ENCODE data around the gene RAD9B. TPM values are rescaled to one million over a fixed set of nuclear protein-coding genes. Genes with fewer than 3 reads are reported as not detected.
"Not testable (repeated sequence)": the region's sequence is repeated elsewhere in the genome, so short reads cannot be mapped to it uniquely, and the experiment has no call there.

RAD9B gene
- total and polyA plus RNA-seq, 12 donors = 0.23 to 4.9 (median 1.00) TPM; not detected in 1

DNA sequence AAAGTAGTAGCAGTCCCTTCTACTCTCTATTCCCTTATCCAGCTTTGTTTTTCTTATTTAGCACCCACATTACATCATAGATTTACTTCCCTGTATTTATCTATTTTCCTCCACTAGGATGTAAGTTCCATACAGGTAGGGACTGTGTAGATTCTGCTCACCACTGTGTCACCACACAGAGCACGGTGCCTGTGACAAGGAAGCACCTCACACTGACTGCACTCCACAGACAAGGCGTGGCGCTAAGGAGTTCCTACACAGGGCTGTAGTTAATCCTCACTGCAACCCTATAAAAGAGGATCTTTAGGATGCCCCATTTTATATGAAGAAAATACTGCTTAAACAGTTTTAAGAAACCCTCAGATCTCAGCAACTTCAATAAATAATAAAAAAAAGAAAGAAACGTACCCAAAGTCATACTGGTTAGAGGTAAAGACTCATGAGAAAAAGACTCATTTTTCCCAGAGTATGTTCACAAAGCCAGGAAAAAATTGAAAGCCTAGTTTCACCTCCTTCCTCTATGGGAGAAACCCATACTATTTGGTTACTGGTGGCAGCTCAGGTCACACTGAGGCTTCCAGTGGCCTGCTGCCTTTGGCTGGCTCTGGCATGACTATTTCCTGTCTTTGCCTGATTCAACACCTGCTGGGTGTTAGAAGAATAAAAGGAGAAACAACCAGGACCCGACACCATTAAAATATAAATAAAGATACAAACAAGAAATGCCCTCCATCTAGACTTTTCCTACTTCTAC is 36.9 kb downstream of the RAD9B start:
- intact Hi-C loops (cut with DNase I) = loop anchor here in 2 of 10 donors (5.0 kb wide), 1 partner anchor 43 kb away; the partner anchor contains the start of gene PPTC7 (in 2 of the 2)
- ATAC-seq (no peak), DNase-seq (no peak)
- Histone ChIP-seq H3K4me3 (no peak overlapping the region), H3K27me3 (no peaks in the 10 kb centered on the region), H3K36me3 (peaks cover 0 to 88% (median 16%) of the 10 kb centered on the region in 9 donors), H3K27ac (peak overlapping the region; percentile 64 to 86 (median 81)), H3K9me3 (no peaks in the 10 kb centered on the region), H3K4me1 (peaks cover 12 to 80% (median 36%) of the 10 kb centered on the region in 9 donors)
- TF ChIP-seq, protein P1, sequence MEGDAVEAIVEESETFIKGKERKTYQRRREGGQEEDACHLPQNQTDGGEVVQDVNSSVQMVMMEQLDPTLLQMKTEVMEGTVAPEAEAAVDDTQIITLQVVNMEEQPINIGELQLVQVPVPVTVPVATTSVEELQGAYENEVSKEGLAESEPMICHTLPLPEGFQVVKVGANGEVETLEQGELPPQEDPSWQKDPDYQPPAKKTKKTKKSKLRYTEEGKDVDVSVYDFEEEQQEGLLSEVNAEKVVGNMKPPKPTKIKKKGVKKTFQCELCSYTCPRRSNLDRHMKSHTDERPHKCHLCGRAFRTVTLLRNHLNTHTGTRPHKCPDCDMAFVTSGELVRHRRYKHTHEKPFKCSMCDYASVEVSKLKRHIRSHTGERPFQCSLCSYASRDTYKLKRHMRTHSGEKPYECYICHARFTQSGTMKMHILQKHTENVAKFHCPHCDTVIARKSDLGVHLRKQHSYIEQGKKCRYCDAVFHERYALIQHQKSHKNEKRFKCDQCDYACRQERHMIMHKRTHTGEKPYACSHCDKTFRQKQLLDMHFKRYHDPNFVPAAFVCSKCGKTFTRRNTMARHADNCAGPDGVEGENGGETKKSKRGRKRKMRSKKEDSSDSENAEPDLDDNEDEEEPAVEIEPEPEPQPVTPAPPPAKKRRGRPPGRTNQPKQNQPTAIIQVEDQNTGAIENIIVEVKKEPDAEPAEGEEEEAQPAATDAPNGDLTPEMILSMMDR (IDR thresholded peaks at IDR 0.05) = no peak
- WGBS, 2 donors = 78 to 86% methylated on average over 5 of the region's 5 CpGs

DNA sequence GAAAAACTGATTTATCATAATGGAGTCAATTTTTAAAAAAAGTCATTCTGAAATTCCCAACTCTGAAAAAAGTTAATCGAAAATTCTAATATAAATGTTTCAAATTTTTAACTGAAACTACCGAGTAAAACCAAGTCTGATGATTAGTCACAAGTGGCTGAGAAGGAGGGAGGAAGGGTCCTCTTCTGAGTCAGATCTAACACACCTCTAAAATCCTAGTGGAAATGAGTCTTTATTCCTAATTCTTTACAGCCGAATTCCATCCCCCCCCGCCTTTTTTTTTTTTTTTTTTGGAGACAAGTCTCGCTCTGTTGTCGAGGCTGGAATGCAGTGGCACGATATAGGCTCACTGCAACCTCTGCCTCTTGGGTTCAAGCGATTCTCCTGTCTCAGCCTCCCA is 37.9 kb downstream of the RAD9B start:
- intact Hi-C loops (cut with DNase I) = loop anchor here in 1 of 10 donors (5.0 kb wide), 1 partner anchor 42 kb away; the partner anchor contains the start of gene PPTC7
- no peak overlapping the region for H3K4me3 ChIP-seq
- H3K36me3 ChIP-seq = peaks cover 0 to 86% (median 16%) of the 10 kb centered on the region in 9 donors

DNA sequence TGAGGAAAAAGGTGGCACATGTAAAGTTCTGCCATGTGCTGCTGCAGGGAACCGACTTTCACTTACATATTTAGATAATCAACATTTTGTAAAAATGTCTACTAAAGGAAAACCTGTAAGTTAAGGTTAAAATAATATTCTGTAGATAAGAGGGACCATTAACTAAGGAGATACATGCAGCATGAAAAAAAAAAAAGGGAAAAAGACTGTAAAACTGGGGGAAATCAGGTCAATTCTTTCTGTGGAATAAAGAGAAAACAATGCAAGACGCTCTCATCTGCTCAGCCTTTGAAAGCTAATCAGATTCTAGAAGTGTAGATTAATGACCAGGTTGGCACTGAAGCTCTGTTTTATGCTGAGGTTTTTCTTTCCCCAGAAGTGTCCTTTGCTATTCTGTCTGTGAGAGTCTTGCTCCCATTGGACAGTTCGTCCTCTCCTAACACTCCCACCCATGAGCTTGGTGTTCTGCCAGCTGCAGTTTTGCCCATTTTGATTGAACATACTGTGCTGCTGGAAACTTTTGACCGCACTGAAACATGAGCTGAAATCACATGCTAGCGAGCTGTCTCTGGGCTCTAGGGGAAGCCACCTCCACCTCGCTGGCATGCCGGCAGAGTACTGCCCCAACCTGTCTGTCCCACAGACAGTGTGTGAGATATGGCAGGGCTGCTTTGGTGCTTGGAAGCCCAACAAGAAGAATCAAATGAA is 41.3 kb downstream of the RAD9B start:
- H3K27me3 ChIP-seq = no peaks in the 10 kb centered on the region
- no peak overlapping the region for H3K4me3 ChIP-seq
- no peaks in the 10 kb centered on the region for H3K9me3 ChIP-seq
- ATAC-seq (peak; percentile 37 to 96 (median 85)), DNase-seq (peak; percentile 71 to 86)
- WGBS, 2 donors = 14 to 21% methylated on average over 7 of the region's 7 CpGs
- H3K27ac ChIP-seq = peak overlapping the region; percentile 35 to 83 (median 66)
- TF ChIP-seq, protein P1 (IDR thresholded peaks at IDR 0.05) = no peak
- peaks cover 0 to 60% (median 0%) of the 10 kb centered on the region in 9 donors for H3K36me3 ChIP-seq
- peaks cover 12 to 75% (median 53%) of the 10 kb centered on the region in 9 donors for H3K4me1 ChIP-seq
- intact Hi-C loops (cut with DNase I) = loop anchor here in 2 of 10 donors (2.0 to 5.0 kb wide), 2 partner anchors 39 kb away; partner anchors contain the start of gene PPTC7 (in 2 of the 2)

More for the DNA sequence above, 37.9 kb downstream of the RAD9B start:
- Histone ChIP-seq H3K4me1 (peaks cover 14 to 74% (median 44%) of the 10 kb centered on the region in 9 donors), H3K27me3 (no peaks in the 10 kb centered on the region), H3K9me3 (no peaks in the 10 kb centered on the region), H3K27ac (peak overlapping the region in 8 of 10 donors; percentile 38 to 86 (median 82))
- ATAC-seq (no peak), DNase-seq (no peak)
- TF ChIP-seq, protein P1 (IDR thresholded peaks at IDR 0.05) = no peak
- WGBS, 2 donors = 71 to 88% methylated on average over 8 of the region's 8 CpGs

DNA sequence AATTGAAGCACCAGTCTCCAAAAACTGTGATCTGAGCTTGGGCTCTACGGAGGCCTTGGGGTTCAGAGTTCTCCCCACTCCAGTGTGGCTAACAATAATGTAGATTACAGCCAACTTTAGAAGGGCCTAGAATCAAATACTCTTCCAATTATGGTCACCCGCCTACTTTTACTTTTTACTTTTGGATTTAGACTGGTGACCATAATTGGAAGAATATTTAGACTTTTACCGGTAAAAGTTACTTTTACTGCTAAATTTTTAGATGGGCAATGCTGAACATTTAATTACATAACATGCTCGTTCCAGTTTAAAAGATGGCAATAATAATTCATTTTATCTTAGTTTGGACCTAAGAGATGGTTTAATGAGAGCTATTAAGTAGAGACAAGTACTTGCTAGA is 41.8 kb downstream of the RAD9B start:
- peak overlapping the region; percentile 35 to 83 (median 66) for H3K27ac ChIP-seq
- H3K27me3 ChIP-seq = no peaks in the 10 kb centered on the region
- ATAC-seq (peak in 2 of 8 donors; percentile 4 to 7), DNase-seq (no peak)
- no peaks in the 10 kb centered on the region for H3K9me3 ChIP-seq
- peaks cover 11 to 74% (median 47%) of the 10 kb centered on the region in 9 donors for H3K4me1 ChIP-seq
- H3K36me3 ChIP-seq = peaks cover 0 to 60% (median 0%) of the 10 kb centered on the region in 9 donors
- no peak overlapping the region for H3K4me3 ChIP-seq
- TF ChIP-seq, protein P1 (IDR thresholded peaks at IDR 0.05) = no peak
- intact Hi-C loops (cut with DNase I) = loop anchor here in 2 of 10 donors (2.0 to 5.0 kb wide), 2 partner anchors 38 to 39 kb away; partner anchors contain the start of gene PPTC7 (in 2 of the 2)
- WGBS, 2 donors = 71 to 80% methylated on average over 4 of the region's 4 CpGs

DNA sequence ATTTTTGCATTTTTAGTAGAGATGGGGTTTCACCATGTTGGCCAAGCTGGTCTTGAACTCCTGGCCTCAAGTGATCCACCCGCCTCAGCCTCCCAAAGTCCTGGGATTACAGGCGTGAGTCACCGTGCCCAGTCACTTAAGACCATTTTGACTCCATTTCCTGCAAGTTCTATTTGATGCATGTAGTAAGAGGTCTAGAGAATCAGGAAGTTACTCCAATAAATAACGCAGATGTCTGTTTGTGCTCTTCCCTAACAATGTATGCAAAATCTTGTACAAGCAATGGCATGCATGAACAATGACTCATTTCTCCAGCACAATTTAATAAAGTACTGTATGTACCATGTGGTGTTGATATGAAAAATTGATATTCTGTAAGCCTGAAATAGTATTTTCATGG is 43.1 kb downstream of the RAD9B start:
- not testable (repeated sequence) for H3K9me3 ChIP-seq, ATAC-seq, H3K27me3 ChIP-seq, H3K4me3 ChIP-seq, DNase-seq
- WGBS, 2 donors = 90 to 93% methylated on average over 4 of the region's 4 CpGs
- Histone ChIP-seq H3K36me3 (peaks cover 0 to 54% (median 0%) of the 10 kb centered on the region in 9 donors), H3K27ac (peak overlapping the region in 9 of 10 donors; percentile 29 to 75 (median 50)), H3K4me1 (peaks cover 11 to 73% (median 52%) of the 10 kb centered on the region in 9 donors)
- intact Hi-C loops (cut with DNase I) = loop anchor here in 2 of 10 donors (5.0 kb wide), 1 partner anchor 37 kb away; the partner anchor contains the start of gene PPTC7 (in 2 of the 2)
